HG02759 (cell line): ENCODE results near the gene MRGPRG.

Experiments used
- ATAC-seq: cut with Tn5 transposase; IDR thresholded peaks from one replicate; pipeline ENCODE4 v1.9.1; 2021; ENCODE audit warnings: mild to moderate bottlenecking, moderate library complexity; ENCODE audit not compliant: unreplicated experiment

Gene MRGPRG

GRCh38 chr11:3225826-3226750 is 7.5 kb upstream of the MRGPRG start:
- ATAC-seq = no peak

- ATAC-seq = no peak
Observed at GRCh38 chr11:3225159-3225758, 6.6 kb upstream of the MRGPRG start.

DNA sequence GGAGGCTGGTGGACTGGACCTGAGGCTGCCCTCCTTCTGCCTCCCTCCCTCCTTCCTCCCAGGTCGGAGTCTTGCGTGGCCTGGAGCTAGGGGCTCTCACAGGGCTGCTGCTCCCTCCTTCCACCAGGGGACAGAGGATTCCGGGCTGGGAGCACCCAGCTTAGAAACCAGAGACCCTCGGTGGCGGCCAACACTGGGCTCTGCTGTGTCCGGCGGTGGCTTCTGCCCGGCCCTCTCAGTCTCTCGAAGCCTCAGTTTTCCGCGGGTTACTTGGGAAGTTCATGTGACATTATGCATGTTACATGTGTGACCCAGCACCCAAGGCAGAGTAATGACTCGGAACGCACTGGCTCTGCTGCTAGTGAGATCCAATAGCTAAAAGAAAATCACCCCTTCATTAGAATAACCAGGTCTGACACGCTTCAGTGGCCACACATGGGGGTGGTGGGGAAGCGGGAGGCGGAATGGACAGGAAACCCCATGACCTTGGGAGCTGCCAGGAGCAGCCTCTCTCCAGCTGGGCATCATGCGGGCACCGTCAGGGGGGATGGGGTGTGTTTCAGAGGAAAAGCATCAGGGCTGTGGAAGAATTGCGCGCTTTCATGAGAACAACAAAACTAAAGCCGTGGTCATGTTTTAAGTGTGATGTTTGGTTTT is 5.9 kb upstream of the MRGPRG start:
- ATAC-seq = no peak

- ATAC-seq = no peak
Observed at GRCh38 chr11:3223932-3224381, 5.3 kb upstream of the MRGPRG start.

DNA sequence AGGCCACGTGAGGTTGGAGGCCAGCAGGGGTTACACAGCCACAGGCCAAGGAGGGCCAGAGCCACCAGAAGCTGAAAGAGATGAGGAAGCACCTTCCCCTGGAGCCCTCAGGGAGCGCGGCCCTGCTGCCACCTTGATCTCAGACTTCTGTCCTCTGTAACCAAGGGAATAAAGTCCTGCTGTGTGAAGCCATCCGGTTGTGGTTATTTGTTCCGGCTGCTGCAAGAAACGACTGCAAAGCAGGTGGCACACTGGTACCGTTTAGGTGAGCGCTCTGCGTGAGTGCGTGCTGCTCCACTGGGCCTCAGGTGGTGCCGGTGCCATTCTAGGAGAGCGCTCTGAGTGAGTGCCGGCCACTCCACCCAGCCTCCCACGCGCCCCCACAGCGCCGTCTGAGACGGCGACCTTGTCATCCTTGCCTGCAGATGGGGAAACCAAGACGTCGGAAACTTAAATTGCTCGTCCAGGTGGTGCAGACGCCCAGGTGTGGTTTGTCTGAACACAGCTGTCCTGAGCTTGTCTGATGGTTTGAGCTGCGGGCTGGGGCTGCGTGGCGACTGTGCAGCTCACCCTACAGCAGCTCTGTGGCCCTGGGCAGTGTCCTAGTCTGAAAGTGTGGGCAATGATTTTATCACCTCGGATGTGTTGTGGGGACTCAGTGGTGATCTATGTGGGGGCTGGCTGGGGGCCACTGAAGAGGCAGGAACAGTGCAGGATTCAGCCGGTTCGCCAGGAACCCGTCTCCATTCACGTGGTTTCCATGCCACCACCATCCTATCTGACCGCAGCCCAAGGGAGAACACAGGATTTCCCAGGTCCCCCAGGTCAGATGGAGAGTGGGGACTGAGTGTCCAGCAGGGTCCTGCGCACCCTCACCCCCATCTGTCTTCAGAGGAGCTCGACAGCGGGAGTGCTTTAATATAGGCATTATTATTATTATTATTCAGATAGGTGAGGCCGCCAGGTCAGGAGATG is 4.6 kb upstream of the MRGPRG start:
- no peak for ATAC-seq

DNA sequence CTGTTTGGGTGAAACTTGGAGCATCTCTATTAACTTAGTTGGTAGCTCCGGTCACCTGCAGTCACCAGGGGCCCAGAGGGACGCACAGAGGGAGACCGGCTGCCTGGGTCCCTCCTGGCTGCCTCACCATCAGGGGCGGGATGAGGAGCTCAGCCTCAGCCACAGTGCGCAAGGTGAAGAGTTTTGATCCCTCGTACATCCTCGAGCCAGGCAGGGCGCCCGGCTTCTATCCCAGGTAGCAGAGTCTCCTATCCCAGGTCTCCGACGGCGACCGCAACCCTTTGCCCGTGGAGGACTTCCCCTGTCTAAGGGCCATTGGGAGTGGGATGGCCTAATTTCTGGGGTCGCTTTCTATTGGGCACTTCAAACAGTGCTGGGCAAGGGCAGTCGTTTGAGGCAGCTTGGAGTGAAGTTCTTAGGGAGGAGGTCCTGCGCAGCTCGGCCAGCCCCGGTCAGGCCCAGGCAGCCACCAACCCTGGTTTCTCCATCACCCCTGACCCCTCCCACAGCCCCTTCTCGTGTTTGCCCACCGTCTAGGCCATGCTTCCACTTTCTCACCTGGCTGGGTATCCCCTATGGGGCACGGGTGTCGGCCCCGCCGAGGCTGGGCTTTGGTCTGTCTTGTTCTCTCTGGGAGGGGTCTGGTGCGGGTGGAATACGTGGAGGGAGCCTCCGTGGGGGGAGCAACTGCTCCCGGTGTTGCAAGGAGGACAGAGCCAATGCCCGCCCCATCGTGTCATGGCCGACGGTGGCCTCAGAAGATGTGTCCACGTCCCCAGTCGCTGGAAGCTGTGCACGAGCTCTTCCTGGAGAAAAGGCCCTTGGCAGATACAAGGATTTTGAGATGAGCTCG is 3.6 kb upstream of the MRGPRG start:
- no peak for ATAC-seq

- no peak for ATAC-seq
Observed at GRCh38 chr11:3221408-3222002, 2.9 kb upstream of the MRGPRG start.

- no peak for ATAC-seq
Observed at GRCh38 chr11:3220521-3221407, 2.2 kb upstream of the MRGPRG start.

DNA sequence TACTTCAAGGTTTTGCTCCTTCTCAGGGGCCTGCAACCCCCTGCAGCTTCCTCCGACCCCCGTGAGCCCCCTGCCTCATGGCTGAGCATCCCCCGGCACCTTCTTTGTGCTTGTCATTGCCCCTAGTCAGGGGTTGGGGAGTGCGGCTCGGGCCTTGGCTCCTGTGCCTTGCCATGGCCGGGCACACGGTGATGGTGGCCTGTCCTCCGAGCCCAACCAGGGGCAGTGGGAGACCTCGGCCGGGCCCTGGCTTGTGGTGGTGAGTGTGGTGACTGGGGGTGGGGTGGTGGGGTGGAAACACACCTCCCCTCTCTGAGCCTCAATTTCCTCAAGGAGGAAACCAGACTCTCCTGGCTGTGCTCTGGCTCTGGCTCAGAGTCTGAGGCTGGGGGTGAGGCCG is 1.5 kb upstream of the MRGPRG start:
- no peak for ATAC-seq

DNA sequence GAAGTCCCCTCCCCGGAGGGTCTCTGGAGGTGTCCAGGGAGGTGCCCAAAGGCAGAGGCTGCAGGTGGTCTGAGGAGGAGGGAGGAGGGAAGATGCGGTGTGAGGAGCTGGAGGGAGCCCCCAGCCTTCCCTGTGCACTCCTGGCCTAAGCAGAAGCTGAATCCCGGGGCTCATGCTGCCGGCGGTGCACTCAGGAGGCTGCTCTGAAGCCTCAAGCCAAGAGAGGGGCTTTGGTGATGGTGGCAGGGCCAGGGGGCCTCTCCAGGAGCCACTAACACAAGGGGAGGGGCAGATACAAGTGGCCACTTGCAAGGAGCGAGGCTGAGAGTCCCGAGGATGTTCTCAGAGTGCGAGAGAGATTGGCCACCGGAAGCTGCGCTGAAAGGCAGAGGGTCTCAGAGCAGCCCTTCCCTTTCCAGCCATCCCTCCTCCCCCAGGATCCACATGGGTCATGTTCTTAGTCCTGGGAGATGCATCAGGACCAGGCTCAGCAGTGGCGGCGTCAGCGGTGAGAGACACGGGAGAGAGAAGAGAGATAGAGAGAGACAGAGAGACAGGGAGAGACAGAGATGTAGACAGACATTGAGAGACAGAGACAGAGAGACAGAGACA is 774 bp upstream of the MRGPRG start:
- no peak for ATAC-seq

- ATAC-seq = no peak
Observed at GRCh38 chr11:3217818-3218482, 663 bp downstream of the MRGPRG start.

- ATAC-seq = no peak
Observed at GRCh38 chr11:3216027-3216525, 2.5 kb downstream of the MRGPRG start.

GRCh38 chr11:3215346-3216026 is 3.1 kb downstream of the MRGPRG start:
- ATAC-seq = no peak

DNA sequence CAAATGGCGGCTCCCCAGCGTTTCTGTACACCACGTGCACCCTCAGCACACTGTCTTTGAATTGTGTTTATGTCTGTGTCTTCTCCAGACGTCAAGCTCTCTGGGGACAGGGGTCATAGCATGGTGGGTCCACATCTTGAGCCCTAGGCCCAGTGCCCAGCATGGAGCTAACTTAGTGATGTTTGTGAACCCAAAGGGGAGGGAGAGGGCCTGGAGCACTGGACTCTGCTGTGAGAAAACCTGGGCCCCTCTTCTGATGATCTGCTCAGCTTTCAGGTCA is 4.3 kb downstream of the MRGPRG start:
- no peak for ATAC-seq

GRCh38 chr11:3213659-3214419 is 4.8 kb downstream of the MRGPRG start:
- ATAC-seq = no peak

- no peak for ATAC-seq
Observed at GRCh38 chr11:3208272-3208671, 10.3 kb downstream of the MRGPRG start.
